IMR-90 (cell line): ENCODE data around the gene CCDC107. TPM values are rescaled to one million over a fixed set of nuclear protein-coding genes. Genes with fewer than 3 reads are reported as not detected.

Experiments
- ATAC-seq: fragments of 200-7000 bp; cut with Tn5 transposase; 2 replicates; pipeline ENCODE4 v1.9.1; 2020; ENCODE audit warnings: low read depth, mild to moderate bottlenecking, moderate library complexity
- BruUV-seq: library from RNA; stranded (reverse); fragments of 400-500 nt; replicated peaks from 2 replicates; lab custom pipeline; 2021; lab: Mats Ljungman, UMichigan
- CTCF ChIA-PET: fragments of 300-600 bp; formaldehyde crosslinking; extraction: SDS; loops from one replicate; lab custom pipeline; 2021; ENCODE audit warnings: antibody characterized with exemption; lab: Yijun Ruan, JAX
- POLR2A ChIA-PET: fragments of 300-600 bp; sonication (Branson Sonifier 250); formaldehyde crosslinking; loops from one replicate; lab custom pipeline; 2022; ENCODE audit warnings: antibody characterized with exemption; ENCODE audit not compliant: unreplicated experiment; lab: Charles Lee
- DNase-seq: peaks from one replicate; pipeline ENCODE4 v3.0.0; 2013
- H2AFZ ChIP-seq: replicated peaks from 2 replicates; pipeline ENCODE3; 2013; ENCODE audit warnings: low read length, mild to moderate bottlenecking; ENCODE audit not compliant: poor library complexity
- H2AK5ac ChIP-seq: 2 replicates; pipeline ENCODE4 v1.6.1; 2013; ENCODE audit warnings: low read depth, low read length, inconsistent platforms
- H2AK9ac ChIP-seq: replicated peaks from 2 replicates; pipeline ENCODE3; 2013; ENCODE audit warnings: mild to moderate bottlenecking, low read depth, low read length, moderate library complexity; ENCODE audit not compliant: poor library complexity
- H2BK120ac ChIP-seq: 2 replicates; pipeline ENCODE4 v1.6.1; 2013; ENCODE audit warnings: low read depth, low read length, inconsistent platforms
- H2BK15ac ChIP-seq: 3 replicates; pipeline ENCODE4 v1.6.1; 2013; ENCODE audit warnings: low read depth, low read length, inconsistent platforms
- H2BK20ac ChIP-seq: 2 replicates; pipeline ENCODE4 v1.6.1; 2013; ENCODE audit warnings: low read depth, mild to moderate bottlenecking, inconsistent platforms, low read length, moderate library complexity
- H2BK5ac ChIP-seq: 2 replicates; pipeline ENCODE4 v1.6.1; 2013; ENCODE audit warnings: mild to moderate bottlenecking, low read depth, low read length, inconsistent platforms; ENCODE audit not compliant: poor library complexity, severe bottlenecking
- H3K14ac ChIP-seq: replicated peaks from 2 replicates; pipeline ENCODE4 v1.6.1; 2013; ENCODE audit warnings: low read depth, low read length, inconsistent platforms
- H3K18ac ChIP-seq: 2 replicates; pipeline ENCODE4 v1.6.1; 2013; ENCODE audit warnings: low read depth, low read length, control low read depth
- H3K23ac ChIP-seq: 2 replicates; pipeline ENCODE4 v1.6.1; 2013; ENCODE audit warnings: low read depth, low read length, inconsistent platforms
- H3K27ac ChIP-seq: 2 replicates; pipeline ENCODE4 v1.5.1; 2013; ENCODE audit warnings: mild to moderate bottlenecking, control low read depth, low read length; ENCODE audit not compliant: insufficient read depth
- H3K27me3 ChIP-seq: 2 replicates; pipeline ENCODE4 v1.6.1; 2013; ENCODE audit warnings: low read length; ENCODE audit not compliant: control insufficient read depth, insufficient read depth
- H3K36me3 ChIP-seq: 2 replicates; pipeline ENCODE4 v1.6.1; 2013; ENCODE audit warnings: low read length, mixed read lengths; ENCODE audit not compliant: control insufficient read depth, insufficient read depth
- H3K4ac ChIP-seq: 2 replicates; pipeline ENCODE4 v1.6.1; 2013; ENCODE audit warnings: low read depth, low read length, inconsistent platforms
- H3K4me1 ChIP-seq: 2 replicates; pipeline ENCODE4 v1.6.1; 2013; ENCODE audit warnings: low read length, mixed read lengths; ENCODE audit not compliant: control insufficient read depth, insufficient read depth
- H3K4me2 ChIP-seq: 2 replicates; pipeline ENCODE4 v1.6.1; 2013; ENCODE audit warnings: low read depth, mild to moderate bottlenecking, control low read depth, low read length, moderate library complexity
- H3K4me3 ChIP-seq: 2 replicates; pipeline ENCODE4 v1.5.1; 2013; ENCODE audit warnings: low read depth, mild to moderate bottlenecking, control low read depth, low read length, moderate library complexity; ENCODE audit not compliant: insufficient read depth
- H3K56ac ChIP-seq: 2 replicates; pipeline ENCODE4 v1.6.1; 2013; ENCODE audit warnings: low read length, inconsistent platforms; ENCODE audit not compliant: insufficient read depth; ENCODE audit errors: extremely low read depth
- H3K79me1 ChIP-seq, 2 experiments: 2 replicates each; pipeline ENCODE4 v1.6.1; 2013; ENCODE audit warnings: low read length in 2 of 2, inconsistent platforms in 1 of 2, low read depth in 1 of 2
- H3K9ac ChIP-seq: 2 replicates; pipeline ENCODE4 v1.6.1; 2013; ENCODE audit warnings: low read depth, low read length, control low read depth
- H3K9me1 ChIP-seq: 2 replicates; pipeline ENCODE4 v1.6.1; 2013; ENCODE audit warnings: low read length, inconsistent platforms; ENCODE audit not compliant: insufficient read depth
- H3K9me3 ChIP-seq: 2 replicates; pipeline ENCODE4 v1.6.1; 2013; ENCODE audit warnings: low read length; ENCODE audit not compliant: control insufficient read depth, insufficient read depth
- H4K20me1 ChIP-seq: 2 replicates; pipeline ENCODE4 v1.6.1; 2013; ENCODE audit warnings: low read length, inconsistent platforms; ENCODE audit not compliant: insufficient read depth
- H4K5ac ChIP-seq: 2 replicates; pipeline ENCODE4 v1.6.1; 2013; ENCODE audit warnings: mild to moderate bottlenecking, low read depth, low read length, control low read depth
- H4K8ac ChIP-seq, 2 experiments: 2 replicates each; pipeline ENCODE4 v1.6.1; 2013; ENCODE audit warnings: low read depth in 2 of 2, low read length in 2 of 2, control low read depth in 1 of 2, inconsistent platforms in 1 of 2
- H4K91ac ChIP-seq: 2 replicates; pipeline ENCODE4 v1.6.1; 2013; ENCODE audit warnings: low read depth, low read length, inconsistent platforms; ENCODE audit not compliant: insufficient read depth
- FOS ChIP-seq: fragments of 150-350 bp; IDR thresholded peaks from 2 replicates; pipeline ENCODE4 v1.6.1; 2016; ENCODE audit warnings: low read depth, low read length
- MAFK ChIP-seq: IDR thresholded peaks from 2 replicates; pipeline ENCODE4 v1.6.1; 2012; ENCODE audit warnings: low read depth, low read length, improper control_type of control experiment
- MXI1 ChIP-seq: IDR thresholded peaks from 2 replicates; pipeline ENCODE4 v1.6.1; 2012; ENCODE audit warnings: low read depth, mild to moderate bottlenecking, low read length, moderate library complexity, borderline replicate concordance
- RCOR1 ChIP-seq: IDR thresholded peaks from 2 replicates; pipeline ENCODE4 v1.6.1; 2012; ENCODE audit warnings: mild to moderate bottlenecking, low read length, improper control_type of control experiment; ENCODE audit not compliant: insufficient replicate concordance
- USF2 ChIP-seq: fragments of 150-350 bp; IDR thresholded peaks from 2 replicates; pipeline ENCODE4 v1.6.1; 2017; ENCODE audit warnings: mild to moderate bottlenecking, antibody characterized with exemption, low read length, low read depth
- WGBS, 2 experiments: methylation state at CpG; one replicate each; pipeline versions ENCODE4 v1.1.5 to v1.1.7; 2013; ENCODE audit warnings: missing lambda C conversion rate in 2 of 2; ENCODE audit not compliant: insufficient read length in 1 of 2; ENCODE audit errors: extremely low coverage in 2 of 2; 5-methylcytosine and 5-hydroxymethylcytosine counted together
- dilution Hi-C: fragments of 300-500 bp; cut with HindIII; formaldehyde crosslinking; loops from one replicate; pipeline ENCODE4 v1.14.3; 2018; ENCODE audit warnings: low sequenced_read_pairs; ENCODE audit not compliant: unreplicated experiment
- in situ Hi-C: fragments of 300-500 bp; cut with MboI; formaldehyde crosslinking; loops from 3 replicates; pipeline ENCODE4 v1.14.3; 2019; ENCODE audit warnings: low sequenced_read_pairs, inconsistent platforms, mixed read lengths
- intact Hi-C: fragments of 100-400 bp; cut with micrococcal nuclease; formaldehyde crosslinking; loops from 2 replicates; pipeline ENCODE4 v1.10.0; 2022
- polyA plus RNA-seq, 3 experiments: library from polyadenylated mRNA; depleted of rRNA; stranded (reverse); fragments of >200 nt; gene quantifications; 2 replicates each; pipeline ENCODE4 v1.2.3, GENCODE V29; 2012; ENCODE audit warnings: low replicate concordance in 1 of 3
- total RNA-seq: library from RNA; depleted of rRNA; stranded (reverse); fragments of >200 nt; gene quantifications from 2 replicates; pipeline ENCODE4 v1.2.3, GENCODE V29; 2012

Gene CCDC107
- total and polyA plus RNA-seq, 2 of the 4 experiments (the other 2 are of a cell fraction): 6.8 to 21.1 TPM

- BruUV-seq: no TSS peak
- H2BK120ac ChIP-seq: no peak overlapping the region
- H3K9me1 ChIP-seq: peaks cover 48% of the 10 kb centered on the region
- peak overlapping the region; percentile 11; the same call in 1 of the 2 replicates for H3K27ac ChIP-seq
- no peak for TF ChIP-seq USF2
- TF ChIP-seq FOS: no peak
- TF ChIP-seq RCOR1: no peak
- no peak for TF ChIP-seq MXI1
- TF ChIP-seq MAFK: no peak
- H3K14ac ChIP-seq: peak overlapping the region; percentile 22; the same call in 1 of the 2 replicates
- H3K79me1 ChIP-seq: peaks cover 13 to 86% of the 10 kb centered on the region in 2 experiments
- DNase-seq (no peak), ATAC-seq (no peak)
- H4K8ac ChIP-seq: no peak overlapping the region; a peak in 1 of 4 replicates
- no peak overlapping the region for H2AK5ac ChIP-seq
- H2BK5ac ChIP-seq: peak overlapping the region; percentile 25
- in situ Hi-C loops (no loop called here), intact Hi-C loops (loop anchor here (10.0 kb wide), 1 partner anchor 81 kb away; the partner anchor contains the start of gene TESK1), dilution Hi-C loops (no loop called here)
- H3K9me3 ChIP-seq: no peaks in the 10 kb centered on the region
- peaks cover 55% of the 10 kb centered on the region for H3K4me1 ChIP-seq
- no peak overlapping the region for H4K91ac ChIP-seq
- no peak overlapping the region for H3K4me3 ChIP-seq
- H3K56ac ChIP-seq: no peak overlapping the region
- ChIA-PET CTCF (interaction anchor here (0.6 kb wide), 1 partner anchor 39 kb away, joined by 3 read pairs; no protein-coding TSS in a partner anchor), POLR2A (interaction anchor here (0.9 to 3.8 kb wide), 3 partner anchors 11 to 24 kb away, joined by 4 to 14 read pairs (median 11); no protein-coding TSS in a partner anchor)
- no peak overlapping the region for H2BK15ac ChIP-seq
- H3K18ac ChIP-seq: no peak overlapping the region
- H2AK9ac ChIP-seq: no peak overlapping the region
- H2BK20ac ChIP-seq: no peak overlapping the region
- H3K9ac ChIP-seq: peak overlapping the region; percentile 24; the same call in 1 of the 2 replicates
- H3K4ac ChIP-seq: no peak overlapping the region
- peak overlapping the region; percentile 26 for H3K23ac ChIP-seq
- H4K20me1 ChIP-seq: peaks cover 92% of the 10 kb centered on the region
- 72% methylated on average over 9 of the region's 13 CpGs; no CpG with 5 or more reads in 1 of the 2 experiments for WGBS, 2 experiments
- peaks cover 67% of the 10 kb centered on the region for H3K36me3 ChIP-seq
- no peak overlapping the region for H4K5ac ChIP-seq
- no peaks in the 10 kb centered on the region for H3K27me3 ChIP-seq
- H2AFZ ChIP-seq: no peak overlapping the region
- H3K4me2 ChIP-seq: peak overlapping the region; percentile 13; the same call in 1 of the 2 replicates
Measured at GRCh38 chr9:35685506-35685905, 27.4 kb downstream of the CCDC107 start.
